DND-41 (cell line): ENCODE results near the gene TMEFF2.

ENCODE experiments used
- ATAC-seq: fragments of 200-7000 bp; cut with Tn5 transposase; 3 replicates; pipeline ENCODE4 v1.9.1; 2021; ENCODE audit warnings: low read depth; ENCODE audit not compliant: insufficient read depth
- DNase-seq: peaks from one replicate; pipeline ENCODE4 v3.0.0-alpha.2; 2020
- H2AFZ ChIP-seq: 2 replicates; pipeline ENCODE4 v1.6.0; 2012; ENCODE audit warnings: low read depth, low read length
- H3K27ac ChIP-seq: 2 replicates; pipeline ENCODE4 v1.5.1; 2012; ENCODE audit warnings: low read length, inconsistent platforms
- H3K27me3 ChIP-seq: fragments of 200-600 bp; sonication (generic); 2 replicates; pipeline ENCODE4 v1.6.0; 2012; ENCODE audit warnings: low read length, mild to moderate bottlenecking, inconsistent platforms; ENCODE audit not compliant: insufficient read depth, poor library complexity
- H3K36me3 ChIP-seq: 2 replicates; pipeline ENCODE4 v1.5.1; 2012; ENCODE audit warnings: low read length, inconsistent platforms; ENCODE audit not compliant: insufficient read depth
- H3K4me1 ChIP-seq: 2 replicates; pipeline ENCODE4 v1.5.1; 2012; ENCODE audit warnings: mild to moderate bottlenecking, low read length; ENCODE audit not compliant: insufficient read depth
- H3K4me2 ChIP-seq: 2 replicates; pipeline ENCODE4 v1.6.0; 2012; ENCODE audit warnings: mild to moderate bottlenecking, moderate library complexity, low read length, inconsistent platforms; ENCODE audit not compliant: insufficient read depth
- H3K4me3 ChIP-seq, 2 experiments: fragments of 200-600 bp in 1 of 2; shearing (Covaris generic) in 1 of 2; 2 replicates each; pipeline ENCODE4 v1.5.1; 2012 to 2016; ENCODE audit warnings: inconsistent platforms in 2 of 2, low read length in 2 of 2, mild to moderate bottlenecking in 2 of 2, low read depth in 1 of 2, moderate library complexity in 1 of 2
- H3K79me2 ChIP-seq: 2 replicates; pipeline ENCODE4 v1.6.0; 2012; ENCODE audit warnings: low read length, inconsistent platforms; ENCODE audit not compliant: insufficient read depth
- H3K9ac ChIP-seq: 2 replicates; pipeline ENCODE4 v1.6.0; 2012; ENCODE audit warnings: low read depth, mild to moderate bottlenecking, inconsistent platforms, low read length, moderate library complexity
- H3K9me3 ChIP-seq: 2 replicates; pipeline ENCODE4 v1.5.1; 2012; ENCODE audit warnings: low read length, moderate library complexity, mild to moderate bottlenecking, inconsistent platforms; ENCODE audit not compliant: insufficient read depth, severe bottlenecking
- H4K20me1 ChIP-seq: 2 replicates; pipeline ENCODE4 v1.6.0; 2012; ENCODE audit warnings: low read length; ENCODE audit not compliant: insufficient read depth
- CTCF ChIP-seq: IDR thresholded peaks from 2 replicates; pipeline ENCODE4 v1.5.1; 2012; ENCODE audit warnings: borderline replicate concordance, low read length, moderate library complexity, mild to moderate bottlenecking; ENCODE audit not compliant: poor library complexity, severe bottlenecking; ENCODE audit errors: extremely low read depth
- EZH2 ChIP-seq: IDR thresholded peaks from 3 replicates; pipeline ENCODE4 v1.6.1; 2012; ENCODE audit warnings: borderline replicate concordance, low read depth, mild to moderate bottlenecking, moderate library complexity, low read length, inconsistent platforms; ENCODE audit not compliant: severe bottlenecking

The TMEFF2 gene

DNA sequence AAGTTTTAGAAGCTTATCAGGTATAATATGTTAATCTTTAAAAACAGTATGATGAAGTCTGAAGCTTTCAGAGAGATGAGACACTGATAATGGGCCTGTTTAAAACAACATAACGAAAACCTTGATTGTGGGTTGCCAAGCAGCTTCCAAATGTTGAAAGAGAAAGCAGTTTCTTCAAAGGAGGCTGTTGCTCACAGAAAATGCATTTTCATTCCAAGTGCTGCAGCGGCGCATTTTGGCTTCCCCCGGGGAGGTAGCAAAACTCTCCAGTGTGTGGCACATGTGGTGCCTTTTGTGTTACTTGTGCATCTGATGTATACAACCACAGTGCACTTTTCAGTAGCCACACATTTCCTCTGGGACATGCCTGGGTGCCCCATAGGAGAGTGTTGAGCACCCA is 66.1 kb downstream of the TMEFF2 start:
- H3K4me2 ChIP-seq: no peak overlapping the region
- no peak overlapping the region for H3K9ac ChIP-seq
- no peaks in the 10 kb centered on the region for H3K4me1 ChIP-seq
- DNase-seq: no peak
- H3K4me3 ChIP-seq: no peak overlapping the region
- no peaks in the 10 kb centered on the region for H3K9me3 ChIP-seq
- no peaks in the 10 kb centered on the region for H3K79me2 ChIP-seq
- ATAC-seq: 0 out of 3 replicates have a peak, but pooled peaks have one; percentile 29
- H4K20me1 ChIP-seq: no peaks in the 10 kb centered on the region
- no peak overlapping the region for H3K27ac ChIP-seq
- peaks cover 16% of the 10 kb centered on the region for H3K27me3 ChIP-seq
- H3K36me3 ChIP-seq: no peaks in the 10 kb centered on the region
- H2AFZ ChIP-seq: no peak overlapping the region
- no peak for TF ChIP-seq CTCF
- no peak for TF ChIP-seq EZH2

GRCh38 chr2:192127434-192127833 is 67.3 kb downstream of the TMEFF2 start:
- Histone ChIP-seq H2AFZ (no peak overlapping the region), H3K4me1 (no peaks in the 10 kb centered on the region), H3K4me3 (no peak overlapping the region), H3K27ac (no peak overlapping the region), H3K79me2 (no peaks in the 10 kb centered on the region), H3K9me3 (no peaks in the 10 kb centered on the region), H3K36me3 (no peaks in the 10 kb centered on the region), H4K20me1 (no peaks in the 10 kb centered on the region), H3K27me3 (peaks cover 17% of the 10 kb centered on the region), H3K9ac (no peak overlapping the region), H3K4me2 (no peak overlapping the region)
- TF ChIP-seq CTCF: no peak
- DNase-seq (no peak), ATAC-seq (no peak)

- H3K4me3 ChIP-seq: no peak overlapping the region
- H2AFZ ChIP-seq: no peak overlapping the region
- ATAC-seq (no peak), DNase-seq (no peak)
- TF ChIP-seq EZH2 (no peak), CTCF (no peak)
- H4K20me1 ChIP-seq: no peaks in the 10 kb centered on the region
- H3K36me3 ChIP-seq: no peaks in the 10 kb centered on the region
- no peaks in the 10 kb centered on the region for H3K9me3 ChIP-seq
- no peak overlapping the region for H3K27ac ChIP-seq
- H3K27me3 ChIP-seq: peaks cover 17% of the 10 kb centered on the region
- H3K79me2 ChIP-seq: no peaks in the 10 kb centered on the region
- H3K4me2 ChIP-seq: no peak overlapping the region
- no peak overlapping the region for H3K9ac ChIP-seq
- H3K4me1 ChIP-seq: no peaks in the 10 kb centered on the region
Measured at GRCh38 chr2:192126912-192127311, 67.8 kb downstream of the TMEFF2 start.

- peaks cover 17% of the 10 kb centered on the region for H3K27me3 ChIP-seq
- TF ChIP-seq CTCF: no peak
- no peak for TF ChIP-seq EZH2
Measured at GRCh38 chr2:192126426-192126825, 68.3 kb downstream of the TMEFF2 start.

More at GRCh38 chr2:192126426-192126825, 68.3 kb downstream of the TMEFF2 start:
- Histone ChIP-seq H3K4me3 (no peak overlapping the region), H3K36me3 (no peaks in the 10 kb centered on the region), H3K9me3 (no peaks in the 10 kb centered on the region), H3K27ac (no peak overlapping the region), H2AFZ (no peak overlapping the region), H3K4me1 (no peaks in the 10 kb centered on the region), H4K20me1 (no peaks in the 10 kb centered on the region), H3K9ac (no peak overlapping the region), H3K79me2 (no peaks in the 10 kb centered on the region), H3K4me2 (no peak overlapping the region)
- ATAC-seq (no peak), DNase-seq (no peak)
